Loucy (cell line): ENCODE results near the gene TRIM74.
"Not testable (repeated sequence)": the region's sequence is repeated elsewhere in the genome, so short reads cannot be mapped to it uniquely, and the experiment has no call there.

Source experiments
- EZH2phosphoT487 ChIP-seq: fragments of 200-600 bp; IDR thresholded peaks from 2 replicates; pipeline ENCODE4 v1.6.1; 2018; ENCODE audit warnings: antibody characterized with exemption, mild to moderate bottlenecking, moderate library complexity, borderline replicate concordance
- TF ChIP-seq, protein P1 (sequence below): fragments of 200-600 bp; sonication (generic); conservative IDR thresholded peaks from 2 replicates; pipeline ENCODE4 v1.5.1; 2014; ENCODE audit warnings: mild to moderate bottlenecking, antibody characterized with exemption, low read length

- TF ChIP-seq, protein P1, sequence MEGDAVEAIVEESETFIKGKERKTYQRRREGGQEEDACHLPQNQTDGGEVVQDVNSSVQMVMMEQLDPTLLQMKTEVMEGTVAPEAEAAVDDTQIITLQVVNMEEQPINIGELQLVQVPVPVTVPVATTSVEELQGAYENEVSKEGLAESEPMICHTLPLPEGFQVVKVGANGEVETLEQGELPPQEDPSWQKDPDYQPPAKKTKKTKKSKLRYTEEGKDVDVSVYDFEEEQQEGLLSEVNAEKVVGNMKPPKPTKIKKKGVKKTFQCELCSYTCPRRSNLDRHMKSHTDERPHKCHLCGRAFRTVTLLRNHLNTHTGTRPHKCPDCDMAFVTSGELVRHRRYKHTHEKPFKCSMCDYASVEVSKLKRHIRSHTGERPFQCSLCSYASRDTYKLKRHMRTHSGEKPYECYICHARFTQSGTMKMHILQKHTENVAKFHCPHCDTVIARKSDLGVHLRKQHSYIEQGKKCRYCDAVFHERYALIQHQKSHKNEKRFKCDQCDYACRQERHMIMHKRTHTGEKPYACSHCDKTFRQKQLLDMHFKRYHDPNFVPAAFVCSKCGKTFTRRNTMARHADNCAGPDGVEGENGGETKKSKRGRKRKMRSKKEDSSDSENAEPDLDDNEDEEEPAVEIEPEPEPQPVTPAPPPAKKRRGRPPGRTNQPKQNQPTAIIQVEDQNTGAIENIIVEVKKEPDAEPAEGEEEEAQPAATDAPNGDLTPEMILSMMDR, result not testable (repeated sequence)
- TF ChIP-seq EZH2phosphoT487, result not testable (repeated sequence)
Observed at GRCh38 chr7:72966892-72967291, 2.4 kb downstream of the TRIM74 start.
